Endodermal cell (in vitro differentiated cells): ENCODE measurements around the gene FIGLA. TPM values are rescaled to one million over a fixed set of nuclear protein-coding genes. Genes with fewer than 3 reads are reported as not detected.

Experiments
- DNase-seq: peaks from one replicate; pipeline ENCODE4 v3.0.0-alpha.2; 2017
- H3K27ac ChIP-seq: 2 replicates; pipeline ENCODE4 v1.5.1; 2013; ENCODE audit warnings: mild to moderate bottlenecking, low read depth, low read length, moderate library complexity
- H3K27me3 ChIP-seq: 2 replicates; pipeline ENCODE4 v1.6.1; 2013; ENCODE audit warnings: mild to moderate bottlenecking, low read length, moderate library complexity; ENCODE audit not compliant: insufficient read depth, control insufficient read depth, poor library complexity, severe bottlenecking
- H3K36me3 ChIP-seq: 2 replicates; pipeline ENCODE4 v1.7.0; 2013; ENCODE audit warnings: mild to moderate bottlenecking, low read length, moderate library complexity; ENCODE audit not compliant: control insufficient read depth, insufficient read depth
- H3K4me1 ChIP-seq: one replicate; pipeline ENCODE4 v1.7.0; 2013; ENCODE audit warnings: low read length; ENCODE audit not compliant: control insufficient read depth, insufficient read depth
- H3K4me3 ChIP-seq: 2 replicates; pipeline ENCODE4 v1.5.1; 2013; ENCODE audit warnings: mild to moderate bottlenecking, low read length, moderate library complexity
- H3K9ac ChIP-seq: 2 replicates; pipeline ENCODE4 v1.6.1; 2013; ENCODE audit warnings: mild to moderate bottlenecking, low read length, moderate library complexity; ENCODE audit not compliant: poor library complexity, severe bottlenecking; ENCODE audit errors: extremely low read depth
- H3K9me3 ChIP-seq: 2 replicates; pipeline ENCODE4 v1.6.1; 2013; ENCODE audit warnings: mild to moderate bottlenecking, low read length, moderate library complexity; ENCODE audit not compliant: control insufficient read depth
- H3K27ac Mint-ChIP-seq: 2 replicates; pipeline ENCODE4 v1.8.0; 2020; ENCODE audit warnings: mixed read lengths
- H3K27me3 Mint-ChIP-seq: 2 replicates; pipeline ENCODE4 v1.8.0; 2021; ENCODE audit warnings: mild to moderate bottlenecking, mixed read lengths; ENCODE audit not compliant: insufficient read depth
- H3K36me3 Mint-ChIP-seq: 2 replicates; pipeline ENCODE4 v1.8.0; 2020; ENCODE audit warnings: low read depth, mixed read lengths
- H3K4me1 Mint-ChIP-seq: 2 replicates; pipeline ENCODE4 v1.8.0; 2020; ENCODE audit warnings: mixed read lengths
- H3K4me3 Mint-ChIP-seq: 2 replicates; pipeline ENCODE4 v1.8.0; 2020; ENCODE audit warnings: mild to moderate bottlenecking, moderate library complexity, mixed read lengths
- H3K9me3 Mint-ChIP-seq: 2 replicates; pipeline ENCODE4 v1.8.0; 2020; ENCODE audit warnings: mild to moderate bottlenecking, mixed read lengths
- CTCF ChIP-seq: fragments of 200-600 bp; sonication (generic); conservative IDR thresholded peaks from 2 replicates; pipeline ENCODE4 v1.5.0; 2021; ENCODE audit warnings: antibody characterized with exemption, mild to moderate bottlenecking
- WGBS, 2 experiments: methylation state at CpG; one replicate each; pipeline versions ENCODE4 v1.1.5 to v1.1.7; 2013; ENCODE audit warnings: missing lambda C conversion rate in 2 of 2, mixed read lengths in 1 of 2; ENCODE audit not compliant: insufficient coverage in 1 of 2, insufficient read length in 1 of 2; 5-methylcytosine and 5-hydroxymethylcytosine counted together
- total RNA-seq, 2 donors: library from RNA; stranded (reverse); fragmentation: NEBNext Ultra II Directional in 1 of 2; extraction: Animal tissue kit (Norgen Biotek cat#: 25700) in 1 of 2; gene quantifications; 2 replicates in 1 of 2; 3 replicates in 1 of 2; pipeline ENCODE4 v1.2.1, GENCODE V29; 2021

Gene FIGLA
- total RNA-seq, 2 donors from 2014 or later: not detected

- H3K4me1 Mint-ChIP-seq: no peaks in the 10 kb centered on the region
- H3K4me1 ChIP-seq: no peaks in the 10 kb centered on the region
- TF ChIP-seq CTCF: no peak
- H3K27me3 Mint-ChIP-seq: peaks cover 23% of the 10 kb centered on the region
- H3K36me3 Mint-ChIP-seq: no peaks in the 10 kb centered on the region
- H3K9me3 ChIP-seq: no peaks in the 10 kb centered on the region
- H3K4me3 Mint-ChIP-seq: no peak overlapping the region
- H3K27ac Mint-ChIP-seq: no peak overlapping the region
- no peak overlapping the region for H3K4me3 ChIP-seq
- no peak overlapping the region for H3K9ac ChIP-seq
- 93 to 94% methylated on average over 4 to 6 of the region's 6 CpGs for WGBS, 2 experiments
- no peak for DNase-seq
- H3K27ac ChIP-seq: no peak overlapping the region
- no peaks in the 10 kb centered on the region for H3K36me3 ChIP-seq
- H3K9me3 Mint-ChIP-seq: no peaks in the 10 kb centered on the region
- no peaks in the 10 kb centered on the region for H3K27me3 ChIP-seq
Observed at GRCh38 chr2:70807102-70807827, 16.8 kb upstream of the FIGLA start.

GRCh38 chr2:70806620-70807019 lies 16.2 kb upstream of the FIGLA start:
- no peaks in the 10 kb centered on the region for H3K9me3 Mint-ChIP-seq
- H3K4me3 Mint-ChIP-seq: no peak overlapping the region
- no peaks in the 10 kb centered on the region for H3K36me3 Mint-ChIP-seq
- Histone ChIP-seq H3K27ac (no peak overlapping the region), H3K9me3 (no peaks in the 10 kb centered on the region), H3K36me3 (no peaks in the 10 kb centered on the region), H3K9ac (no peak overlapping the region), H3K27me3 (no peaks in the 10 kb centered on the region), H3K4me3 (no peak overlapping the region), H3K4me1 (no peaks in the 10 kb centered on the region)
- no peak overlapping the region for H3K27ac Mint-ChIP-seq
- WGBS, 2 experiments: 78 to 89% methylated on average over 3 to 6 of the region's 6 CpGs
- no peaks in the 10 kb centered on the region for H3K4me1 Mint-ChIP-seq
- peaks cover 24% of the 10 kb centered on the region for H3K27me3 Mint-ChIP-seq
- no peak for DNase-seq
- TF ChIP-seq CTCF: no peak

- no peak for DNase-seq
- Histone ChIP-seq H3K27me3 (no peaks in the 10 kb centered on the region), H3K36me3 (no peaks in the 10 kb centered on the region), H3K27ac (no peak overlapping the region), H3K4me1 (no peaks in the 10 kb centered on the region), H3K4me3 (no peak overlapping the region), H3K9ac (no peak overlapping the region), H3K9me3 (no peaks in the 10 kb centered on the region)
- peaks cover 25% of the 10 kb centered on the region for H3K27me3 Mint-ChIP-seq
- TF ChIP-seq CTCF: no peak
- H3K36me3 Mint-ChIP-seq: no peaks in the 10 kb centered on the region
- H3K4me1 Mint-ChIP-seq: no peaks in the 10 kb centered on the region
- H3K4me3 Mint-ChIP-seq: no peak overlapping the region
- H3K9me3 Mint-ChIP-seq: peaks cover under 1% of the 10 kb centered on the region
- H3K27ac Mint-ChIP-seq: no peak overlapping the region
- 71 to 93% methylated on average over 3 to 5 of the region's 5 CpGs for WGBS, 2 experiments
Observed at GRCh38 chr2:70806013-70806412, 15.6 kb upstream of the FIGLA start.
